ENCODE data around the gene FAR2. TPM values are rescaled to one million over a fixed set of nuclear protein-coding genes. Genes with fewer than 3 reads are reported as not detected.
"Not testable (repeated sequence)": the region's sequence is repeated elsewhere in the genome, so short reads cannot be mapped to it uniquely, and the experiment has no call there.

The FAR2 gene
- total RNA-seq, 4 donors from 2014 or later, result 8.4 to 16.6 (median 8.8) TPM

DNA sequence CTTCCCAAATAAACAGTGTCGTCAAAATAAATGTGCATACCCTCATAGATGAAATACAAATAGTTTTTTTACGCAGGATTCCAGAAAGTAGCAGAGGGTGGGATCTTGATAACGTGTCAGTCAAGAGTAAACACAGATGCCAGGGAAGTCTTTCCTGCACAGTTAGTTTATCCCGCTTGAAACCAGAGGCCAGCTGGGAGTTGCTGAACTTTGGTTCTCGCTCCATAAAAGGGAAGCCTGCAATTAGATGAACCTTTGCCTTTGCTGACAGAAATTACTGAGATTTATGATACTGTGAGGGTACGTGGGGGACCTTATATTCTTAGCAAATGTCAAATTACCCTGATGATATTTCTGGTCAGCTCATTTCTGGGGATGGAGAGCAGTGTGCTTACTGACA lies 18.9 kb downstream of the FAR2 start:
- 74 to 76% methylated on average over 6 of the region's 6 CpGs for WGBS, 2 donors
- H3K4me3 ChIP-seq, result no peak overlapping the region
- peaks cover 0 to 9% (median 0%) of the 10 kb centered on the region in 4 donors for H3K9me3 ChIP-seq
- H3K27ac ChIP-seq, result no peak overlapping the region
- TF ChIP-seq POLR2A (IDR thresholded peaks at IDR 0.05) (no peak), EP300 (IDR thresholded peaks at IDR 0.05) (no peak)
- TF ChIP-seq, protein P1, sequence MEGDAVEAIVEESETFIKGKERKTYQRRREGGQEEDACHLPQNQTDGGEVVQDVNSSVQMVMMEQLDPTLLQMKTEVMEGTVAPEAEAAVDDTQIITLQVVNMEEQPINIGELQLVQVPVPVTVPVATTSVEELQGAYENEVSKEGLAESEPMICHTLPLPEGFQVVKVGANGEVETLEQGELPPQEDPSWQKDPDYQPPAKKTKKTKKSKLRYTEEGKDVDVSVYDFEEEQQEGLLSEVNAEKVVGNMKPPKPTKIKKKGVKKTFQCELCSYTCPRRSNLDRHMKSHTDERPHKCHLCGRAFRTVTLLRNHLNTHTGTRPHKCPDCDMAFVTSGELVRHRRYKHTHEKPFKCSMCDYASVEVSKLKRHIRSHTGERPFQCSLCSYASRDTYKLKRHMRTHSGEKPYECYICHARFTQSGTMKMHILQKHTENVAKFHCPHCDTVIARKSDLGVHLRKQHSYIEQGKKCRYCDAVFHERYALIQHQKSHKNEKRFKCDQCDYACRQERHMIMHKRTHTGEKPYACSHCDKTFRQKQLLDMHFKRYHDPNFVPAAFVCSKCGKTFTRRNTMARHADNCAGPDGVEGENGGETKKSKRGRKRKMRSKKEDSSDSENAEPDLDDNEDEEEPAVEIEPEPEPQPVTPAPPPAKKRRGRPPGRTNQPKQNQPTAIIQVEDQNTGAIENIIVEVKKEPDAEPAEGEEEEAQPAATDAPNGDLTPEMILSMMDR (IDR thresholded peaks at IDR 0.05), result no peak
- DNase-seq (ENCODE audit: low spot score in 2 of 2), result no peak
- H3K27me3 ChIP-seq, result no peaks in the 10 kb centered on the region
- H3K4me1 ChIP-seq, result peaks cover 0 to 4% (median 0%) of the 10 kb centered on the region in 4 donors
- peaks cover 0 to 11% (median 0%) of the 10 kb centered on the region in 3 donors for H3K36me3 ChIP-seq

DNA sequence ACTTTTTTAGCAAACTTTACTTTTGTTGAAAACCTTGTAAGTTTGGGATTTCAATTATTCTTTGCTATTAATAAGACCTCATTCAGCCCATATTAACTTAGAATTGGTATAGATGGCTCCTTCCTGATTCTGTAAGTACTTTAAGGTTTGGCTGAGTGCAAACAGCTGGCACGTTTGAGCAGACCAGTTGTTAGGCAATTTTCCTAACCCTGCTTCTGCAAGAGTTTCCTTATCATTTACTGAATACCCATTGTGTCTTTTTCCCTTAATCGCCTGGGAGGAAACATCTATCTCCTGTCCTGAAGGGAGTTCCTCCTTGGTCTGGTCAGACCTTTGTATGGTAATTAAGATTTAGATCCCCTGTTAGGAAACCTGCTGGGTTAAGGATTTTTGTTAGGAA lies 20.9 kb downstream of the FAR2 start:
- 47 to 69% methylated on average over 2 of the region's 2 CpGs for WGBS, 2 donors
- peaks cover 0 to 11% (median 0%) of the 10 kb centered on the region in 3 donors for H3K36me3 ChIP-seq
- H3K27me3 ChIP-seq, result not testable (repeated sequence)

DNA sequence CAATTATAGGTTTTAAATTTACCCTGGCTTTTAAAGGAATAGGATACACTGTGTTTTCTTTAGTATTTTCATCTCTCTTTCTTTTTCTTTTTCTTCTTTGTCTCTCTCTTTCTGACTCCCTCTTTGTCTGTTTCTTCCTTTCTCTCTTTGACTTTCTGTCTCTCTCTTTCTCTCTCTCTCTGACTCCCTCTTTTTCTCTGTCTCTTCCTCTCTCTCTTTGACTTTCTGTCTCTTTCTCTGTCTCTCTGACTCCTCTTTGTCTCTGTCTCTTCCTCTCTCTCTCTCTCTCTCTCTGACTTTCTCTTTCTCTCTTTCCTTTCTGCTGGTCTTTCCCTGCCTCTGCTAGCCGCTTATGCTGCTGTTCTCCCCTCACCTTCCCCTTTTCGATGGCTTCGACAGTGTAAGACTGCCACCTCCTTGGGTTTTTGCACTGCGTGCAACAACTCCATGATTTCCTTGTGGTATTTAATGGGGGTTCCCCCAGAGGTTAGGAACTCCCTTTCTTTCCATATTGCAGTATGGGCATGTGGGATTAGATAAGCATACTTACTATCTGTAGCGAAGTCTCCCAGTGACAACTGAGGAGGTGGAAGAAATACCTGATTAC lies 21.5 kb downstream of the FAR2 start:
- not testable (repeated sequence) for H3K9me3 ChIP-seq; H3K4me3 ChIP-seq; H3K27ac ChIP-seq; H3K27me3 ChIP-seq; DNase-seq (ENCODE audit: low spot score in 2 of 2); H3K4me1 ChIP-seq
- peaks cover 0 to 11% (median 0%) of the 10 kb centered on the region in 3 donors for H3K36me3 ChIP-seq
- WGBS, 2 donors, result 85 to 93% methylated on average over 5 of the region's 5 CpGs

More for the DNA sequence above, 20.9 kb downstream of the FAR2 start:
- not testable (repeated sequence) for H3K9me3 ChIP-seq; H3K4me3 ChIP-seq; H3K27ac ChIP-seq; H3K4me1 ChIP-seq; DNase-seq (ENCODE audit: low spot score in 2 of 2)

DNA sequence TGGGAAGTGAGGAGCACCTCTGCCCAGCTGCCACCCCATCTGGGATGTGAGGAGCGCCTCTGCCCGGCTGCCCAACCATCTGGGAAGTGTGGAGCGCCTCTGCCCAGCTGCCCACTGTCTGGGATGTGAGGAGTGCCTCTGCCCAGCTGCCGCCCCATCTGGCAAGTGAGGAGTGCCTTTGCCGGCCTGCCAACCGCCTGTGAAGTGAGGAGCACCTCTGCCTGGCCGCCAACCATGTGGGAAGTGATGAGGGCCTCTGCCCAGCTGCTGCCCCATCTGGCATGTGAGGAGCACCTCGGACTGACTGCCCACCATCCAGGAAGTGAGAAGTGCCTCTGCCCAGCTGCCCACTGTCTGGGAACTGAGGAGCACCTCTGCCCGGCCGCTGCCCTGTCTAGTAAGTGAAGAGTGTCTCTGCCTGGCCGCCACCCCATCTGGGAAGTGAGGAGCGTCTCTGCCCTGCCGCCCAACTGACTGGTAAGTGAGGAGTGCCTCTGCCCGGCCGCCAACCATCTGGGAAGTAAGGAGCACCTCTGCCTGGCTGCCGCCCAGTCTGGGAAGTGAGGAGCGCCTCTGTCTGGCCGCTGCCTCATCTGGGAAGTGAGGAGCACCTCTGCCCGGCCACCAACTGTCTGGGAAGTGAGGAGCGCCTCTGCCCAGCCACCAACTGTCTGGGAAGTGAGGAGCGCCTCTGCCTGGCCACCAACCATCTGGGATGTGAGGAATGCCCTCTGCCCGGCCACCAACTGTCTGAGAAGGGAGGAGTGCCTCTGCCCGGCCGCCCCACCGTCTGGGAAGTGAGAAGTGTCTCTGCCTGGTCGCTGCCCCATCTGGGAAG lies 22.6 kb downstream of the FAR2 start:
- H3K27me3 ChIP-seq, result no peaks in the 10 kb centered on the region
- WGBS, 2 donors, result 85 to 90% methylated on average over 18 to 23 of the region's 26 CpGs
- no peak for DNase-seq (ENCODE audit: low spot score in 2 of 2)
- peaks cover 0 to 9% (median 0%) of the 10 kb centered on the region in 4 donors for H3K9me3 ChIP-seq
- H3K4me3 ChIP-seq, result no peak overlapping the region
- TF ChIP-seq, protein P1 (IDR thresholded peaks at IDR 0.05), result no peak
- TF ChIP-seq POLR2A (IDR thresholded peaks at IDR 0.05), result no peak
- no peak for TF ChIP-seq EP300 (IDR thresholded peaks at IDR 0.05)
- no peak overlapping the region for H3K27ac ChIP-seq
- peaks cover 0 to 11% (median 0%) of the 10 kb centered on the region in 3 donors for H3K36me3 ChIP-seq
- no peaks in the 10 kb centered on the region for H3K4me1 ChIP-seq

DNA sequence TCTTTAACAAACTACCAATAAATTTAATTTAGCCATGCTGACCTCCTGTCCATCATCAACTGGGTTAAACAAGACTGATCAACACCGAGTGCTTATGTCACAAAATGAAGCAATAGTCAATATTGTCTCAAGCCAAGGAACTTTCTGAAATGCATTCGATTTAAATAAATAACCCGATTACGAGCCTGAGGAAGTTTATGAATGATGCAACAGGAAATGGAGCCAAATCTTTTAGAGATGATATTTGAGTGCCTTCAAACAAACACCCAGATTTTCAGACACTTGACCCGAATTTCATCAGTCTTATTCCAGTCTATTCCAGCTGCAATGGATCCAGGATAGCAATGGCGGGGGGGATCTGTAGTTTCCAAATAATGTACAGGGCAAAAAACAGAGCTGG lies 27.9 kb downstream of the FAR2 start:
- Histone ChIP-seq H3K27me3 (no peaks in the 10 kb centered on the region), H3K36me3 (peaks cover 0 to 2% (median 0%) of the 10 kb centered on the region in 3 donors), H3K27ac (no peak overlapping the region), H3K4me1 (no peaks in the 10 kb centered on the region), H3K9me3 (peaks cover 0 to 1% (median 0%) of the 10 kb centered on the region in 4 donors), H3K4me3 (no peak overlapping the region)
- no peak for TF ChIP-seq POLR2A (IDR thresholded peaks at IDR 0.05)
- TF ChIP-seq, protein P1 (IDR thresholded peaks at IDR 0.05), result no peak
- no peak for TF ChIP-seq EP300 (IDR thresholded peaks at IDR 0.05)
- no peak for DNase-seq (ENCODE audit: low spot score in 2 of 2)
- WGBS, 2 donors, result 71 to 73% methylated on average over 6 of the region's 6 CpGs

DNA sequence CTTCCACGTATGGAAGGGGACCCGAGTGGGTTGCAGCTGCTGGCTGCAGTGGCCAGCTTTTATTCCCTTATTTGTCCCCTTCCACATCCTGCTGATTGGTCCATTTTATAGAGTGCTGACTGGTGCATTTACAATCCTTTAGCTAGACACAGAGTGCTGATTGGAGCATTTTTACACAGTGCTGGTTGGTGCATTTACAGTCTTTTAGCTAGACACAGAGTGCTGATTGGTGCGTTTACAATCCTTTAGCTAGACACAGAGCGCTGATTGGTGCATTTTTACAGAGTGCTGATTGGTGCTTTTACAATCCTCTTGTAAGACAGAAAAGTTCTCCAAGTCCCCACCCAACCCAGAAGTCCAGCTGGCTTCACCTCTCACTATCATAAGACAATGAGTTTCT lies 33.2 kb downstream of the FAR2 start:
- H3K9me3 ChIP-seq; H3K4me3 ChIP-seq; H3K4me1 ChIP-seq; H3K27me3 ChIP-seq; DNase-seq (ENCODE audit: low spot score in 2 of 2); H3K27ac ChIP-seq; H3K36me3 ChIP-seq: not testable (repeated sequence)
- WGBS, 2 donors, result 97 to 98% methylated on average over 4 of the region's 4 CpGs

All from tibial nerve (tissue), 4 donors.